HG02970 (cell line): ENCODE data around the gene KRT3.

Source experiments
- ATAC-seq: cut with Tn5 transposase; IDR thresholded peaks from one replicate; pipeline ENCODE4 v1.9.1; 2021; ENCODE audit warnings: mild to moderate bottlenecking, moderate library complexity, moderate number of reproducible peaks; ENCODE audit not compliant: unreplicated experiment, low FRiP score

Gene KRT3

GRCh38 chr12:52828156-52828555 lies 32.2 kb upstream of the KRT3 start:
- no peak for ATAC-seq

- no peak for ATAC-seq
These were observed 31.7 kb upstream of the KRT3 start for GRCh38 chr12:52827499-52828090.

DNA sequence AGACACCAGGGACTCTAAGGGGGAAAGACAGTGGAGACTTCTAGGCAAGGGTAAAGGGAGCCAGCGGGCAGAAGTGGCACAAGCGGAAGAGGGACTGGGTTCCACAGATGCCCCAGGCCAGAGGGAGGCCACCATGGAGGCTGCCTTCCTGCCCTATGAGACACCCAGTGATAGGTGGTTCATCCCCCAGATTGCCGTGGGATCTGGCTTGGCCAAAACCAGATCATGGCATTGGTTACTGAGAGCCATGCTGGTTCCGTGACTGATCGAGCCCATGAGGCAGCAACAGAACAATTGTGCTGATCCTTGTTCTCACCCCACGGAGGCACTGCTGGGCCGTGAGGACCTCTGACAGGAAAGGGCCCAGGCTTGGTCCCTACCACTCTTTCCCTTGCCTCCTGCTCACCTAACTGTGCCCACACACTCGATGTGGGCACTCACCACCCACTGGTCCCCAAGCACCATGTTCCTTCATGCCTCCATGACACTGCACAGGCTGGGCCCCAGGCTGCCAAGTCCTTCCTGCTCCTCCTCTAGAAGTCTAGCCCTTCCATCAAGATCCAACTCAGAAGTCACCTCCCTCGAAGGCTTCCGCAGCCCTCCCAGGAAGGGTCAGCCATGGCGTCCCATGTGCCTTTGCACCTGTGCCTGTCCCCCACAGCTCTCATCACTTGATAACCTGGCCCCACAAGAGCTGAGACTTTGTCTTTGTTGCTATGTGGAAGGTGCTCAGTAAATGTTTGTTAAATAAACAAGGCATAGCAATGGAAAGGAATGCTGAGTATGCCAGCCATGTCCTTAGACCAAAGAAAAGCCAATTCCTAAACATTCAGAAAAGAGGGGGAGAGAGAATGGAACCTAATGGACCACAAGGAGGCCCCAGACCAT lies 30.9 kb upstream of the KRT3 start:
- ATAC-seq, result no peak

- no peak for ATAC-seq
These were observed 30.0 kb upstream of the KRT3 start for GRCh38 chr12:52825961-52826360.

- no peak for ATAC-seq
These were observed 29.0 kb upstream of the KRT3 start for GRCh38 chr12:52824741-52825410.

GRCh38 chr12:52823761-52824450 lies 28.0 kb upstream of the KRT3 start:
- ATAC-seq, result no peak

DNA sequence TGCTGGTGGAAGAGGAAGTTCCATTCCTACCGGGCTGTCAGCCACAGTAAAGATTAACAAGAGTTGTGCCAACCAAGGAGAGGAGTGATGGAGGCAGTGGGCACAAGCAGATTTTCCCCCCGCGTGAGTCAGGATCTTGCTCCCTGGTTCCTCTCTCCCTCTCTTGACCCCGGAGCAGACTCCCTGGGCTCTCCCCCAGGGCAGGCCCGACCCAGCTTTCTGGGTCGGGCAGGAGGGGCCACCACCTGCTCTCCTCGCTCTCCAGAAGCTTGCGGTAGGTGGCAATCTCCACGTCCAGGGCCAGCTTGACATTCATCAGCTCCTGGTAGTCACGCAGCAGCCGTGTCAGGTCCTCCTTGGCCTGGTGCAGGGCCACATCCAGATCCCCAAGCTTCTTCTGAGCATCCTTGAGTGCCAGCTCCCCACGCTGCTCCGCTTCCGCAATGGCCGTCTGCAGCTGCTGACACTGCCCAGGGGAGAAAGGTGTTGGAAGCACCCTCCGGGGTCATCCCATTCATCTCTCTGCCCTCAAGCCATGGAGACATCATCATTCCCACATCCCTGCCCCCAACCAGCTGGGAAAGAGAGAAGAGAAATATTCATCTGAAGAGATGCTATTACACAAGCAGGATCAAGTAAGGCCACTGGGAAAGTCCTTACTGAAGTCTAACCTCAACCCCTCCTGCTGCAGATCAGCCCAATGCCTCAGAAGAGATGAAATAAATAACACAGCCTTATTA lies 27.0 kb upstream of the KRT3 start:
- no peak for ATAC-seq

DNA sequence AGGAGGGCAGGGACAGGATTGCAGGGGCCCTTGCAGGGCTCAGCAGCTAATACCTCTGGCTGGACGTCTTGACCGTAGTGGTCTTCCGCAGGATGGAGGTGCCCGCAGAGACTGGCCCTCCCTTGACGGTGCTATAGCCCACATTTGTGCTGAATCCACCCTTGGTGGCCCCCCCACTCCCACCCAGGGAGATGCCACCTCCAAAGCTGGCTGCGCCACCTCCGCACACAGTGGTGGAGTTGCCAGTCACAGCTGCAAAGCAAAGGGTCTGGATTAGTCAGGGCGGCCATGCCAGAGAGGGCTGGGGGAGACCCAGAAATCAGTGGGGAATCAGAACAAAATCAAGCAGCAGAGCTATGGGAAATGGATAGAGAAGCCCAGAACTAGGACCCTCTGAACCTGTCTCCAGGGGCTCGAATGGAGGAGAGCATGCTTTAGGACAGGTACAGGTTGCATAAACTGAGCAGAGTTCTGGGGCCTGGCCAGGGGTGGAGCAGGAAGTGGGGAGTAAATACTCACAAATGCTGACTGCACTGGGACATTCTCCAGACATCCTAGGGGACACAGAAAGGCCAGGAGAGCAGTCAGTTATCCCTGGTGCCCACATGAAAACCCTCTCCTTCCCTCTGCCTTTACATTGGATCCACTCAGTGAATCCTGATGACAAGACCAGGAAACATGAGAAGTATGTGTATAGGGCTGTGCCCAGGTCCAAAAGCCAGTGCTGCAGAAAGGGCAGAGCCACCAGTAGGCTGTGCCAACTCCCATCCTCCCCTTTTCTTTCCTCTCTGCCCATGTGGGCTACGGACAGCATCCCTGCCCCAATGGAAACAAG lies 26.1 kb upstream of the KRT3 start:
- ATAC-seq, result no peak

- no peak for ATAC-seq
These were observed 25.3 kb upstream of the KRT3 start for GRCh38 chr12:52821071-52821730.

DNA sequence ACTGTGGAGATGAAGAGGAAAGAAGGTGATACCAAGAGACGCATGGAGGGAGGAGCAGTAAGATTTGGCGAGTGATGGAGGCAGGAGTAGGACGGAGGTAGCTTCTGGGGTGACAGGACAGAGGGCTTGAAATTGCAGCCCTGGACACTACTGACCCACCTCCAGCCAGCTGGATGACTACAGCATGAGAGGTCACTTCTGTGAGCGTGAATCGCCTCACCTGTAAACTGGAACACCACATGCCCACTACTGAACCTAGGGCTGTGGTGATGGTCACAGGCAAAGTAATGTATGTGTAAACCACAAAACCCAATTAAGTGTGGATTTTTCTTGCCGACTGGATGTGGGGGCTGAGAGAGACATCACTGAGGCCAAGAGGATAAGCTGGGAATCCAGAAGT lies 24.6 kb upstream of the KRT3 start:
- no peak for ATAC-seq

DNA sequence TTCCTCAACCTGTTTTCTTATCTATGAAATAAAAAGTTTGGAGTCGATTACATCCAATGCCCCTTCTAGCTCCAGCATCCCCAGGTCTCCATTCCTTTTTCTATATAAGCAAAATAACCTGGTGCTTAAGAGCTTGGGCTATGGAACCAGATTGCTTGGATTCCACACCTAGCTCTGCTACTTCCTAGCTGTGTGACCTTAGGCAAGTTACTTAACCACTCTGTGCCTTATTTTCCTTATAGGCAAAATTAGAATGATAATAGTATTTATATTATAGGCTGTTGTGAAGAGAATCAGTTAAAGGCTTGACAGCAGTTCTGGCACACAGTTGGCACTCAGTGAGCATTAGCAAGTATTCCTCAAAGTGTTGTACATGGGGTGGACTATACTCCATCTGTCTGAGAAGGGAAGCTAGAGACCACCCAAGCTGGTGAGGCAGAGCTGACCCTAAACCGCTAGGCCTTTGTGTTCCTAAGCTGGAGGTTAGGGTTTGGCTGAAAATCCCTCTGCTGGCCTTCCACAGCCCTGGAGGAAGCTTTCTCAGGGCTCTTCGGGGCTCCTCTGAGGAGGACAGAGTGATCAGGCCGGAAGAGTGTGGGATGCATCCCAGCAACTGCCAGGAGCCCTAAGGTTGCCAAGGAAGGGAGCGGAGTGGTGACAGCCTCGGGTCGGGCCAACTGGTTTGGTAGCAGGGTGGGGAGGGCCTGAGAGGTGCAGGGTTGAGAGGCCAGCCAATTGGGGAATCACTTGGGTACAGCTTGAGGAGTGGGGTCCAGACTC lies 24.0 kb upstream of the KRT3 start:
- no peak for ATAC-seq

GRCh38 chr12:52818887-52819420 lies 23.0 kb upstream of the KRT3 start:
- ATAC-seq, result no peak

DNA sequence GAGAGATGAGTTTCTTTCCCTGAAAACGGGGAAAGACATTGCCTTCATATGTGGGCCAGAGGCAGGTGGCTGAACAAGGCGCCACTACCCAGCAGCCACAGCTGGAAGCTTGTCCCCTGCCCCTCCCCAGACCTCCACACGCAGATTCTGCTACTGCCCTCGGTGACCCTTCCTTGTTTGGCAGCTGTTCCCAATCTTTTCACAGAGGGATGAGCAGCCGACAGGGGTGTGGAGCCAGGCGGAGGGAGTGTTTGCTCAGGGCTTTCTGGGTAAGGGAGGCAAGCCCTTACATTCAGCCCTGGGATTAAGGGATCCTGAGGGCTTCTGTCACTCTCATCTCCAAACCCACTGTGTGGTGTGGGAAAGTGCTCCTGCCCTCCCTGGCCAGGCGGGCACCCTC lies 22.5 kb upstream of the KRT3 start:
- ATAC-seq, result no peak

GRCh38 chr12:52817699-52818238 lies 21.9 kb upstream of the KRT3 start:
- no peak for ATAC-seq

- no peak for ATAC-seq
These were observed 21.2 kb upstream of the KRT3 start for GRCh38 chr12:52817003-52817698.

GRCh38 chr12:52815676-52816588 lies 20.0 kb upstream of the KRT3 start:
- ATAC-seq, result no peak
